ENCODE measurements around the gene PDE4D.

Gene PDE4D

DNA sequence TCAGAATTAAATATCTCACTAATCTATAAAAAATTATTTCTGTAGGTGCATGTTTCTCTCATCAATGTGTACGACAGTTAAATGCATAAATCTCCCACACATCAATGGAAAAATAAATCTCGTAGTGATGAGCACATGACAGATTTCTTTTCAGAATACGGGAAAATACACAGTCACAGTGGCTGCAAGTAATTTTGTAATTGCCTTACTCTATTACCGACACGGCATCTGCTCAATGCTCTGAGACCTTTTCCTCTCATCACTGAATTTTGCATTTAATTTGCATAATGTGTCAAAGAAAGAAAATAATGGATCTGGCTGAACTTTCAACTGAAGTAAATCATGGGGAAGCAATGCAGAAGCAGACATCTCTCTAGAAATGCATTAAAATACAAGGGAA is 37.2 kb downstream of the PDE4D start:
- H3K27ac Mint-ChIP-seq, result no peak overlapping the region
- no peak for DNase-seq (ENCODE audit: low spot score in 2 of 2)
- no peaks in the 10 kb centered on the region for H3K36me3 Mint-ChIP-seq
- peaks cover 2% of the 10 kb centered on the region for H3K9me3 Mint-ChIP-seq
- no peaks in the 10 kb centered on the region for H3K4me1 Mint-ChIP-seq
- no peak overlapping the region for H3K4me3 Mint-ChIP-seq
- no peak for ATAC-seq

DNA sequence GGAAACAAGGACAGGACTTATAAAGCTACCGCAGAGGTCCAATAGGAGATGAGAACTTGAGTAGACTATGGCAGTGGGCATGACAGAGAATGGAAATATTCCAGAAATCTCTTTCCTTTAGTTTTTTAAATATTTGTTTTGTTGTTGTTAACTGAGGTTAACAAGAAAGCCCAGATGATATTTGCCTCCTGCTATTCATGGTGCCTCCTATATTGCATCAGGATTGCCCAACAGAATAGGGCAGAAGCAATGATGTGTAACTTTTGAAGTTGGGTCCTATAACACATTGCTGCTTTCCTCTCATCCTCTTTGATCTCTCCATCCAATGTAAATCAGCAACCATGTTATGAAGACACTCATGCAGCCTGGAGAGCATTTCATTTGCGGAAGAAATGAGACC is 42.8 kb downstream of the PDE4D start:
- no peaks in the 10 kb centered on the region for H3K36me3 Mint-ChIP-seq
- H3K27ac Mint-ChIP-seq, result no peak overlapping the region
- H3K4me1 Mint-ChIP-seq, result no peaks in the 10 kb centered on the region
- no peak overlapping the region for H3K4me3 Mint-ChIP-seq
- no peaks in the 10 kb centered on the region for H3K9me3 Mint-ChIP-seq
- no peak for DNase-seq (ENCODE audit: low spot score in 2 of 2)
- no peak for ATAC-seq

DNA sequence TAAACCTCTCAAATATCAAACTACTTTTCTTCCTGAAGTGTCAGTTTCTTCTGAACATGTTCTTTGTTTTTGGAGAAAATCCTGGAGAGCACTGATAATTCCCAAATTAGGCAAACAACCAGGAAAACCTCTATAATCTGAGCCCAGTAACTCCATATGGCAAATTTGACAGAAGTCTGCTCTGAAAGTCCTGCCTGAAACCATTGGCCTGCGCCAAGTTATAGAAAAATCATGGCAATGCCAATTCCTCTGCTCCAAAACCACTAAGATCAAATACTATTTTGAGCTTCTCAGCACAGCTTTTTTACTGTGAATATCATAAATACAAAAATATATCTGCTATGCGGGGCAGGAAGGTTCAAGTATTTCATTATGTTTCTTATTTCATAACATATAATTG is 45.9 kb downstream of the PDE4D start:
- no peak overlapping the region for H3K27ac Mint-ChIP-seq
- DNase-seq (ENCODE audit: low spot score in 2 of 2) (no peak), ATAC-seq (no peak)
- H3K4me1 Mint-ChIP-seq, result no peaks in the 10 kb centered on the region
- H3K4me3 Mint-ChIP-seq, result no peak overlapping the region
- H3K9me3 Mint-ChIP-seq, result no peaks in the 10 kb centered on the region
- H3K36me3 Mint-ChIP-seq, result no peaks in the 10 kb centered on the region

DNA sequence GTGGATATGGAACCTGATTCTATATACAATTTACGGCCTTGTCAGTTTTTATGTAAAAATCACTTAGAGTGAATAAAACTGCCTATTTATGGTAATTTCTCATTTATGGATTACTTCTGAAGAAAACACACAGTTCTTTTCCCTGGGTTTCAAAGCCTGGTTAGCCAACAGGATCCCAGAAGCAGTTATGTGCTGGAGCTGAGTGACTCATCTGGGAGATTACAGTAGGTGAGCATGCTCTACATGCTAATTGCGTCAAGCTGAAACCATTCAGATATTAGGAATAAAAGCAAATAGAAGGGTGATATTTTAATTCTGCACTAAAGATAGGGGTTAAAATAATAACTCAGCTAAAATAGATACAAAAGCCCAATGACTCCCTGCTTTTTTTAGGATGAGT is 47.8 kb downstream of the PDE4D start:
- H3K4me3 Mint-ChIP-seq, result no peak overlapping the region
- no peaks in the 10 kb centered on the region for H3K9me3 Mint-ChIP-seq
- no peaks in the 10 kb centered on the region for H3K4me1 Mint-ChIP-seq
- DNase-seq (ENCODE audit: low spot score in 2 of 2) (no peak), ATAC-seq (no peak)
- H3K27ac Mint-ChIP-seq, result no peak overlapping the region
- no peaks in the 10 kb centered on the region for H3K36me3 Mint-ChIP-seq

DNA sequence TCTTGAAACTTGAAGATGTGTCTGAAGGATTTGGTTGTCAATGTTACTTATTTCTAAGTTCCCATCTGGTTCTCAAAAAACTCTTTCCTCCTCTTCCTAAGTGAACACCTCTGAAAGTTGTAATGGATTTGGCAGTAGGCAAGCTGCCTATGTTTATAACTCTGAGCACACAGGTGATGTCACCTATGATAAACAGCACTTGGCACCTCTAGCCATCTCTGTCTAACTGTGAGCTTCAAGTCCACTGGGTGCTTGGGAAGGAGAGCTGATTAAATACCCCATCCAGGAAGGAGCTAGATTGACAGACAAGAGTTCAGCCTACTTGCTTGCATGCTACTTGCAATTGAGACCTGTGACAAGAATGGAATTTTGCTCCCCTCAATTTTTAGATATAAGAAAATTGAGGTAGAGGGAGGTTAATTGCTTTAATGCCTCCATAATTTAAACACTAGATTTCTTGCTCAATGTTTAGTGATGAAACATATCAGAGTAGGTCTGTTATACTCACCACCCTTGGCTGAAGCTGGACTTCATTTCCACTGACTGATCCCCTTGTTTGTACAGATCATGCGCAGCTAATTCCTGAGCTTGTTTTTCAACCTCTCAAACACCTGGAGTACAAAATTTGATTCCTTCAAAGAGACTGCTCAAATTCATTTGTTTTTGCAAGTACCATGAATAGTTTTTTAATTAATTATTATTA is 49.9 kb downstream of the PDE4D start:
- ATAC-seq, result no peak
- Mint-ChIP-seq H3K36me3 (no peaks in the 10 kb centered on the region), H3K4me1 (no peaks in the 10 kb centered on the region), H3K4me3 (no peak overlapping the region), H3K27ac (no peak overlapping the region), H3K9me3 (no peaks in the 10 kb centered on the region)
- no peak for DNase-seq (ENCODE audit: low spot score in 2 of 2)

DNA sequence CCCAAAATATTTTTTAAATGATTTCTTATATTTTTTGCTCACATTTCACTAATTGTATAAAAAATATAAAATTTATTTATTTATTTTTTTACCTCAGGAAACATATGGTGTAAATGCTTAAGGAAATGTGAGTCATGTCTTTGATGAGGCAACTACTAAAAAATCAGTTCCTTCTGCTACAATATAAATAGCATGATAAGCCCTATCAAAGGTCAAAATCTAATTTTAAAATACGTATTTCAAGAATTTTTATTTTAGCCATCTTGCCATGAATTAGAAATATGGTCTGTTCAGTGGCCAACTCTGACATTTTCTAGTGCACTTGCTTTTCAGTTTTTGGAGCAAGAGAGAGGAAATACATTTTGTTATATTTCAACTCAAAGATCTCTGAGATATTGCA is 50.5 kb downstream of the PDE4D start:
- DNase-seq (ENCODE audit: low spot score in 2 of 2) (no peak), ATAC-seq (no peak)
- H3K4me3 Mint-ChIP-seq, result no peak overlapping the region
- H3K4me1 Mint-ChIP-seq, result no peaks in the 10 kb centered on the region
- no peaks in the 10 kb centered on the region for H3K9me3 Mint-ChIP-seq
- no peaks in the 10 kb centered on the region for H3K36me3 Mint-ChIP-seq
- no peak overlapping the region for H3K27ac Mint-ChIP-seq

DNA sequence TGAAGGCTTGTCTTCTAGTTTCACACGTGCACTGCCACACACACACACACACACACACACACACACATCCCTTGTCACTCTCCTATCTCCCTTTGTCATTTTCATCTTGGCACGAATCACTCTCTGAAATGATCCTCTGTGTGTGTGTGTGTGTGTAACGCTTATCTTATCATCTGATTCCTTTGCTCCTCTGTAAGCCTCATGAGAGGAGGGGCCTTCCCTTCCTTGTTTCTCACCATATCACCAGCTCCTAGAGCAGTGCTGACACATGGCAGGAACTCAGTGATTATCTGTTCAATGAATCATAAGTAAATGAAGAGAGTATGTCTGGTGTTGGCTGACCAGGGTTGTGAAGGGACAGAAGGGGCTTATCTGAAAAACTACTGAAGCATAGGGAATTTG is 53.3 kb downstream of the PDE4D start:
- Mint-ChIP-seq H3K36me3 (no peaks in the 10 kb centered on the region), H3K9me3 (peaks cover 4% of the 10 kb centered on the region), H3K4me1 (no peaks in the 10 kb centered on the region), H3K4me3 (no peak overlapping the region), H3K27ac (no peak overlapping the region)
- DNase-seq (ENCODE audit: low spot score in 2 of 2), result no peak
- ATAC-seq, result no peak

DNA sequence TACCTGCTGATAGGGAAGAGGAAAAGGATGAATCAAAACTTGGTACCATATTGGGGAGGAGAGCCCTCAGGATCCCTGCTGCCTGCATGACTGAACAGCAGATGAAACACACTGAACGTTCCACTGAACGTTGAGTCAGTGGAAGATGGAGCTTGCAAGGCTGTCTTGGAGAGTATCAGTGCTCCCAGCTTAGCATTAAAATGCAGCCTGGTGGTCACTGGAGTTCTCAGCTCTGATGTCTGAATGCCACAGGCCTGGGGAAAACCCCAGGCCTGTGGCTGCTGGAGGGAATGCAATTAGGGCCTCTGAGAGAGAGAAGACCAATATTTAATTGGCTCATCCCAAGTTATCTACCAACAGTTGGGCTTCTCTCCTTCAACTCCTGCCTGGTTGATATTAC is 54.5 kb downstream of the PDE4D start:
- Mint-ChIP-seq H3K4me1 (no peaks in the 10 kb centered on the region), H3K36me3 (no peaks in the 10 kb centered on the region), H3K4me3 (no peak overlapping the region), H3K27ac (no peak overlapping the region), H3K9me3 (peaks cover 4% of the 10 kb centered on the region)
- no peak for ATAC-seq
- DNase-seq (ENCODE audit: low spot score in 2 of 2), result no peak

DNA sequence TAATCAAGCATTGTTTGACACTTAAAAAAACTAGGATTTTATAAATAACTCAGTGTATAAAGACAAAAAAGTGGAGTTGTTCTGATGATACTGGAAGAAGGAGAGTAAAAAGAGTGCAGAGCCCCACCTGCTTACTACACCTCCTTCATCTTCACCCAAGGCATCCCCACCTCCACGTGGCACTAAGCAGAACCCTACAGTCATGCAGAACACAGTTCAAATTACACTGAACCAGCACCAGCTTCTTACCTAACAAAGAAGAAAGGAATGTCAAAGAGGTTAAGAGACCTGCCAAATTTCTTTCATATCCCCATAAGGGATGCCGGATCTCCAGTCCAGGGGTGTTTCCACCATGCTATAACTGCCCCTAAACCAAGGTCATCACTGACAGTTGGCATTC is 55.5 kb downstream of the PDE4D start:
- no peak overlapping the region for H3K4me3 Mint-ChIP-seq
- H3K27ac Mint-ChIP-seq, result no peak overlapping the region
- no peaks in the 10 kb centered on the region for H3K4me1 Mint-ChIP-seq
- ATAC-seq (no peak), DNase-seq (ENCODE audit: low spot score in 2 of 2) (no peak)
- H3K36me3 Mint-ChIP-seq, result no peaks in the 10 kb centered on the region
- peaks cover 5% of the 10 kb centered on the region for H3K9me3 Mint-ChIP-seq

DNA sequence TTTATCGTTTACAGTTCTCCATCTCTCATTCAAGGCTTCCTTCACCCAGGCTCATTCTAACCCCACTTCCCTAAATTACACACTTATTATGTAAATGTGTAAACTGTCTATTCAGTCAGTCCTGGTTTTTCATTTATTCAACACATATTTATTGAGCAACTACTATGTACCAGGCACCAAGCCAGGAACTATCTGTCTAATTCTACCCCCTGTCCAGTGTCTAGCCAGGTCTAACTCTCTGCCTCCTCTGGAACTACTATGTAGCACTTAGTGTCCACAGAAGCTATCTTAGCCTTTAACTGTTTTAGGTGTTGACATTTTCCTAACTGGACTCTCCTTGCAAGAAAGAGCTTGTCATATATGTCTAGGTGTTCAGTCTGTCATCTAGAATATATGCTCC is 56.5 kb downstream of the PDE4D start:
- no peak for DNase-seq (ENCODE audit: low spot score in 2 of 2)
- no peaks in the 10 kb centered on the region for H3K4me1 Mint-ChIP-seq

DNA sequence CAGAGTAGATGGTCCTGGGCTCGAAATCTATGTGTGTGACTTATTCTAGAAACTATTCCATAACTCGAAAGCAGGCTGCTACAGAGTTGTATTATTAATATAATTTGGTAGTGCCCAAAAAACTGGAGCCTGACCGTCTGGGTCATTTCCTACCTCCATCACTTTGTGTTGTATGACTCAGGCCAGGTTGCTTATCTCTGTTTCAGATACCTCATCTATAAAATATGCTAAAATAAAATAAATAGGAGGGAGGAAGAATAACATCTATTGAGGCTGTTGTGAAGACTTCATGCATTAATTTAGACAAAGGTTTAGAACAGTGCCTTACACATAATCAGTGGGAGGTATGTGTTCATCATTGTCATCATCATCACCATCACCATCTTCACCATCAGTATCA is 57.7 kb downstream of the PDE4D start:
- H3K4me1 Mint-ChIP-seq, result no peaks in the 10 kb centered on the region
- no peak overlapping the region for H3K4me3 Mint-ChIP-seq
- H3K9me3 Mint-ChIP-seq, result peaks cover 10% of the 10 kb centered on the region
- H3K36me3 Mint-ChIP-seq, result no peaks in the 10 kb centered on the region
- no peak overlapping the region for H3K27ac Mint-ChIP-seq
- DNase-seq (ENCODE audit: low spot score in 2 of 2) (no peak), ATAC-seq (no peak)

More for the DNA sequence above, 56.5 kb downstream of the PDE4D start:
- H3K27ac Mint-ChIP-seq, result no peak overlapping the region
- peaks cover 10% of the 10 kb centered on the region for H3K9me3 Mint-ChIP-seq
- no peaks in the 10 kb centered on the region for H3K36me3 Mint-ChIP-seq
- no peak overlapping the region for H3K4me3 Mint-ChIP-seq
- no peak for ATAC-seq

DNA sequence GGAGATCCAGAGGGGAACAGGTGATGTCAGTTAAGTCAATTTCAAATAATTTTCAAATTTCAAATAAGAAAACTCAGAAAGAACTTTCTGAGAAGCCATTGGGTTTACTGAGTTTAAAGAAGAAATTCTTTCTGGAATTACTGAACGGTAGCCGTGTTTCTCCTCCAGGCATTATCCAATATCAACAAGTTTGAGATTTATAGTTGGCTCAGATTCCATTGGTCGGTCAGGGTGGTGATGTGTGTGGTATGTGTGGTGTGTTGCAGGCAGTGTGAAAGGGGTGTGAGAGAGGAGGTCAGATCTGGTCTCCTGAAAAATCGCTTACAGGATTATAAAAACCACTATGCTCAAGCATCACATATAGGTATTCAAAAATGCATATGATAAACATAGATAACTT is 60.1 kb downstream of the PDE4D start:
- no peak overlapping the region for H3K27ac Mint-ChIP-seq
- ATAC-seq, result no peak

DNA sequence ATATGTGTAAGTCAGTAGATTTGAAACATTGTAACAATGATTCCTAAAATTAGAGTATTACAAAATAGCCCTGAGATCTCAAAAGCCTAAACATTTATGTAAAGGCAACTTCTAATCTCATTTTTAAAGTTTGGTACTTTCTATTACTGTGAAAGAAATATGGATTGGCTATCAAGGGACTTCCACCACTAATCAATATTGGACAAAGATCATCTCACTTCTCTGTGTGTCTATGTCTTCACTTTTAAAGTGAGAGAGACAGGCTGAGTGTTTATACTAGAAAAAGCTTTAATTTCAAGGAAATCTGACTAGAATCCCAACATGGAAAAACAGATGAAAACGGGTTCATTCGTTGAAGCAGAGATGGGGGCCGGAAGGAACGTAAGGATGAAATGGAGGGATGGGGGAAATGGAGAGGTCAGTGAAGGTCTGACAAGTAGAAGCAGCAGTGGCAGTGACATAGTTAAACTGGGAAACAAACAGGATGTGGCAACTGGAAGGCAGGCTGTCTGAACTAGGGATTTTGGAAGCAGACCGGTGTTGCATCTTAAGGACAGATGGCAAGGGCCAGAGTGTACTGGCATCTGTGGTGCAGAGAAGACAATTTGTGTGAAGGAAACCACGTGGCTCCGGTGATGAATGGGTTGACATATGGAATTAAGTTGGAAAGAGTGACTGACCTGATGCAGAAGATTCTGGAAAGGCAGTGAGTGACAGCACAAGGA is 60.8 kb downstream of the PDE4D start:
- no peak for DNase-seq (ENCODE audit: low spot score in 2 of 2)
- H3K36me3 Mint-ChIP-seq, result no peaks in the 10 kb centered on the region
- no peak overlapping the region for H3K27ac Mint-ChIP-seq
- H3K4me3 Mint-ChIP-seq, result no peak overlapping the region
- no peaks in the 10 kb centered on the region for H3K4me1 Mint-ChIP-seq
- ATAC-seq, result no peak
- H3K9me3 Mint-ChIP-seq, result peaks cover 10% of the 10 kb centered on the region

More for the DNA sequence above, 60.1 kb downstream of the PDE4D start:
- Mint-ChIP-seq H3K36me3 (no peaks in the 10 kb centered on the region), H3K4me3 (no peak overlapping the region), H3K9me3 (peaks cover 10% of the 10 kb centered on the region), H3K4me1 (no peaks in the 10 kb centered on the region)
- DNase-seq (ENCODE audit: low spot score in 2 of 2), result no peak

DNA sequence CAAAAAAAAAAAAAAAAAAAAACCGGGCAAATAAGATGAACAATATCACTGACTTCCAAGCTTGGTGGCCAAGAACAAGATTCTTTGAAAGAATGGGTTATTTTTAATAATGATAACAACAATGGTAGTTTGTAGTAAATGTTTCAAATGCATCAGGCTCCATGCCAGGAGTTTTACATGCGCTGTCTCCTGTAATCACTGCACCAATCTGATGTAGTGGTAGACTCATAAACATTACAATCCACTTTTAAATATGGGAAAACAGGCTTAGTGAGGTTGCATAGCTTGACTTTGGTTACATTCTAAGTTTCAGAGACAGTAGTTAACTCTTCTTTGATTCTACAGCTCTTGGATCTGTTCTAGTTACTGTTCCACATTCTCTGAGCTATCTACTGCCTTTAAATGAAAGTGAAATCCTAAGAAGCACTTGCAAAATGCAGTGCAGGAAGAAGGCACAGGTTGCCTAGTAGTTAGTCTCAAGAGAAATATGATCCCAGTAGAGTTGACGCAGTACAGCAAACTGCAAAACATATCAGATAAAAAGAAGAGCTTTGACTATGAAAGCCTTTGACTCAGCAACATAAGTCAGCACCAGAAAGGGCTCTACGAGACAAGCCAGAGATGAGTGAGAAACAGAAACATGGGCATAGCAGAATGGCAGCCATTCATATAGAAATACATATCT is 62.1 kb downstream of the PDE4D start:
- H3K36me3 Mint-ChIP-seq, result no peaks in the 10 kb centered on the region
- H3K27ac Mint-ChIP-seq, result no peak overlapping the region
- DNase-seq (ENCODE audit: low spot score in 2 of 2) (no peak), ATAC-seq (no peak)
- H3K4me1 Mint-ChIP-seq, result no peaks in the 10 kb centered on the region
- no peak overlapping the region for H3K4me3 Mint-ChIP-seq
- H3K9me3 Mint-ChIP-seq, result peaks cover 6% of the 10 kb centered on the region

DNA sequence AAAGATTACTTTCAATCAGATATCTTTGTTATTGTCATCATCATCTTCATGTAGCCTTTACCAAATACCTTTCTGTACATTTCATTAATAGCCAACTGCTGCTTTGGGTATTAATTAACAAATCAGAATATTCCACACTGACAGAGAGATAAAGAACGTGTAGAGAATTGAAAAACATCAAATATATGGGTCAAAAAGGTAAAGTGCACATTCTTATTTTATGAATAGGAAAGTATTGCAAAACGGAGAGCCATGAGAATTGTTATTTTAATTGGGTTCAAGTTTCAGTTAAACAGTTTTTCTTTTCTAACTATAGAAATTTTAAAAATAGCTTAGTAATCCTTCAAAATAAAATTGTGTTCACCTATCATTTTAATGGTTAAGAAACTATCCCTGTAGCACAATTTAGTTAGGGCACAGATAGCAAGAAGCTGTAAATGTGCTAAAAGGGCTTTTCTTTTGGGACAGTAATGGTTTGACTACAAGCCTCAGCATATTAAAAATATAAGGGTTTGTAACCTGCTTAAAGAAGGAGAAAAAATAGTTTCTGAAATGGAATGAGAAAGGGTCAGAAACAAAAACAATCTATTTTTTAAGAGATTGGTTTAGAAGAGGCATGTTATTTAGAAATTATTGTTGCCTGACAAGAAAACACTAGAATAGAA is 62.9 kb downstream of the PDE4D start:
- Mint-ChIP-seq H3K4me1 (no peaks in the 10 kb centered on the region), H3K4me3 (no peak overlapping the region), H3K27ac (no peak overlapping the region), H3K36me3 (no peaks in the 10 kb centered on the region), H3K9me3 (peaks cover 6% of the 10 kb centered on the region)
- no peak for DNase-seq (ENCODE audit: low spot score in 2 of 2)
- ATAC-seq, result no peak

Measured in stimulated activated effector memory CD8-positive, alpha-beta T cell treated with anti-CD3 and anti-CD28 coated beads, Interleukin-12 subunit alpha, Interleukin-12 subunit beta, amount 100 ng/mL, for 72 hours (primary cell).